A172 (cell line): ENCODE data around the gene ADAMTSL5. TPM values are rescaled to one million over a fixed set of nuclear protein-coding genes. Genes with fewer than 3 reads are reported as not detected.

ENCODE experiments used
- DNase-seq: peaks from one replicate; pipeline ENCODE4 v3.0.0-alpha.2; 2015; ENCODE audit warnings: low spot score
- total RNA-seq: library from RNA; depleted of rRNA; stranded (reverse); fragments of >200 nt; shearing (Covaris generic); gene quantifications from 2 replicates; pipeline ENCODE4 v1.2.3, GENCODE V29; 2014; rRNA removed

Gene ADAMTSL5
- total RNA-seq, 1 experiment from 2014 or later, result 3.9 TPM

- DNase-seq, result no peak
Measured at GRCh38 chr19:1466461-1467214, 46.2 kb downstream of the ADAMTSL5 start.

GRCh38 chr19:1466018-1466460 is 46.8 kb downstream of the ADAMTSL5 start:
- DNase-seq, result no peak

- DNase-seq, result no peak
Measured at GRCh38 chr19:1465191-1466016, 47.4 kb downstream of the ADAMTSL5 start.

- DNase-seq, result no peak
Measured at GRCh38 chr19:1461862-1462261, 51.0 kb downstream of the ADAMTSL5 start.

GRCh38 chr19:1460033-1460995 is 52.5 kb downstream of the ADAMTSL5 start:
- no peak for DNase-seq

- no peak for DNase-seq
Measured at GRCh38 chr19:1459479-1459878, 53.3 kb downstream of the ADAMTSL5 start.

- no peak for DNase-seq
Measured at GRCh38 chr19:1457892-1458291, 54.9 kb downstream of the ADAMTSL5 start.

- no peak for DNase-seq
Measured at GRCh38 chr19:1457031-1457739, 55.6 kb downstream of the ADAMTSL5 start.

- no peak for DNase-seq
Measured at GRCh38 chr19:1456121-1456900, 56.5 kb downstream of the ADAMTSL5 start.

- DNase-seq, result peak; percentile 64
Measured at GRCh38 chr19:1455336-1456120, 57.3 kb downstream of the ADAMTSL5 start.

Other genes starting within 250 kb of the ADAMTSL5 start
- 124 and 266 TPM in 2 replicates for gene CIRBP, start 243.7 kb downstream of the ADAMTSL5 start, total RNA-seq
- gene FAM174C, start 237.5 kb downstream of the ADAMTSL5 start, total RNA-seq, result 90.5 and 93.6 TPM in 2 replicates
- 9.1 and 9.9 TPM in 2 replicates for gene EFNA2, start 227.1 kb downstream of the ADAMTSL5 start, total RNA-seq
- 169 and 186 TPM in 2 replicates for gene NDUFS7, start 129.1 kb downstream of the ADAMTSL5 start, total RNA-seq
- 101 and 117 TPM in 2 replicates for gene GAMT, start 111.5 kb downstream of the ADAMTSL5 start, total RNA-seq
- gene DAZAP1, start 105.4 kb downstream of the ADAMTSL5 start, total RNA-seq, result 84.8 and 110 TPM in 2 replicates
- 2,554 and 2,923 TPM in 2 replicates for gene RPS15, start 74.6 kb downstream of the ADAMTSL5 start, total RNA-seq
- 0.79 and 5.5 TPM in 2 replicates for gene APC2, start 62.9 kb downstream of the ADAMTSL5 start, total RNA-seq
- 44.0 and 60.4 TPM in 2 replicates for gene C19orf25, start 33.8 kb downstream of the ADAMTSL5 start, total RNA-seq
- 3.1 and 5.4 TPM in 2 replicates for gene PCSK4, start 22.7 kb downstream of the ADAMTSL5 start, total RNA-seq
- 4.1 and 4.3 TPM in 2 replicates for gene REEP6, start 21.8 kb downstream of the ADAMTSL5 start, total RNA-seq
- 0.22 TPM in 1 of 2 replicates, not detected in the other for gene PLK5, start 11.1 kb upstream of the ADAMTSL5 start, total RNA-seq
- 63.7 and 79.0 TPM in 2 replicates for gene MEX3D, start 55.3 kb upstream of the ADAMTSL5 start, total RNA-seq
- gene MBD3, start 79.8 kb upstream of the ADAMTSL5 start, total RNA-seq, result 158 and 172 TPM in 2 replicates
- 74.2 and 88.5 TPM in 2 replicates for gene UQCR11, start 92.4 kb upstream of the ADAMTSL5 start, total RNA-seq
- 219 and 238 TPM in 2 replicates for gene TCF3, start 139.6 kb upstream of the ADAMTSL5 start, total RNA-seq
- gene ONECUT3, start 240.5 kb upstream of the ADAMTSL5 start, total RNA-seq, result not detected in 2 replicates